ENCODE measurements around the gene SEC16B. TPM values are rescaled to one million over a fixed set of nuclear protein-coding genes. Genes with fewer than 3 reads are reported as not detected.

Gene SEC16B
- total RNA-seq, 8 experiments from 2014 or later: 0.38 to 4.2 (median 1.0) TPM; not detected in 3

DNA sequence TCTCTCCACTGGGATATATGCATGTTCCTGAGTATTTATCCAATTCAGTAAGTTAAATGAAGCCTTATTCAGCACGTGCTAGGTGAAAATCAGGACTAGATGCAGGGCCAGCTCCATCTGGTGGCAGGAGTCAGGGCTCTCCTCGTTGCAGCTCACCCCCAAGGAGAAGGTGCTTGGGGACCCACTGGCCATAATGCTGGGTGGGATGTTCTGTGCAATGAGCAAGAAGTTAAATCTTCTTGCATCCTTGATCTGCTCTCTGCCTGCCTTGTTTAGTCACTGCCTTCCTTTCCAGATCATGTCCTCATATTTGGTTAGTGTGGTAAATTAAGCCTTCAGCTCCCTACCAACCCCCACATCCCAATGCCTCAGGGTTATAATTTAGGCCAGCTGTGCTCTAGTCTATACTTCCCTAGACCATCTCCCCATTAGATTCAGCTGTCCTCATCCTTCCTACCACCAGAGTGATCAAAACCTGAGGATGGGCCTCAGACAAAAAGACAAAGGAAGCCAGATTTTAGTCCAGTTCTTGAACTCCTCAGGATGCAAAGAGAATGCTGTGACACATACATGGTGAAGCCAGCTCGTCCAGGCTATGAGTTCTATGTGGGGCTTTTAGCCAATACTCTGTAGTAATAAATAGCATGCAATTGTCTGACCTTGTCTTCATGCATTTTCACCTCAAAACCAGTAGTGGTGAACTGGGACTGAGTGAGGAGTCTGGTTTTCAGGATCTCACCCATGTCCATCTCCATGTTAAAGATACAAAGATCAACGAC lies 55.9 kb downstream of the SEC16B start:
- 0 to 78% (median 49%) methylated on average over 1 to 3 of the region's 4 CpGs for WGBS, 10 experiments
- in situ Hi-C loops (cut with MboI; ENCODE audit: low pct_unique_long_range_greater_than_20kb in 2 of 9, low sequenced_read_pairs in 9 of 9, unreplicated experiment in 9 of 9): no loop called here

DNA sequence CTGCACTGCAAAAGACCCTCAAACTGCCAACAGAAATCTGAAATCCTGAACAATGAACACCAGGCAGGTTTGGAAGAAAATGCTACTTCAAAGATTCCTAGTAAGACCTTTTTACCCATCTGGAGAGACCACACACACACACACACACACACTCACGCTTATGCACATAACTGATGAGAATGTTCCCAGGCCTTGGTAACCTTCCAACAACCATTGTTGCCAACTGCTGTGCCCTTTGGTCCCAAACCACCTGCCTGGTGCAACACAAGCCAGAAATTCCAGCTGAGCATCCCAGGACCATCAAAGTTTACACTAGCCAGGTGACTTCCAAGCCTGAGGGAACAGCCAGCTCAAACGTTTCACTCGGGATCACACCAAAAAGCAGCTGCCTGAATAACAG lies 56.9 kb downstream of the SEC16B start:
- H3K27ac ChIP-seq: no peak overlapping the region
- WGBS, 10 experiments: 19 to 90% (median 60%) methylated on average over 2 to 3 of the region's 3 CpGs; no CpG with 5 or more reads in 4 of the 10 experiments
- no peak for ATAC-seq (replicated peaks in 6 of 8)
- H3K4me1 ChIP-seq (replicated peaks in 1 of 2): no peaks in the 10 kb centered on the region
- in situ Hi-C loops (cut with MboI; ENCODE audit: low pct_unique_long_range_greater_than_20kb in 2 of 9, low sequenced_read_pairs in 9 of 9, unreplicated experiment in 9 of 9): no loop called here
- H3K4me3 ChIP-seq: no peak overlapping the region

More for the DNA sequence above, 55.9 kb downstream of the SEC16B start:
- H3K27ac ChIP-seq: no peak overlapping the region
- H3K4me3 ChIP-seq: no peak overlapping the region
- H3K4me1 ChIP-seq (replicated peaks in 1 of 2): peaks cover 0 to 4% of the 10 kb centered on the region in 2 donors
- ATAC-seq (replicated peaks in 6 of 8): peak in 3 of 8 experiments; percentile 22 to 27 (median 25)

DNA sequence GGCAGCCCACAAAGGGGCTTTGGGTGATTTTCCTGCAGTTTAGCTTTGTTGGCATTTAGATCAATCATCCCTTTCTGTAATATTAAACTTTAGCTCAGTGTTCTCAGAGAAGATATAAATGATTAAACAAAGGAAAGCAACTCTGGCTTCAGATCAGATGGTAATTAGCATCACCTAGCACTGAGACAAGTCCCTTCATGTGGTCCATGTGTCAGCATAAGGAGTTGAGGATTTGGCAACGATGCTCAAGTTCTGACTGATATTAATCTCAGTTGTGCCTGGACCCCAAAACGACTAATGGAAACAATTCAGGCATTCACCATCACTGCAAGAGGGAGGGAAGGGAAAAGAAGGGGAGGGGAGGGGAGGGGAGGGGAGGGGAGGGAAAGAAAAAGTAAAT lies 60.4 kb downstream of the SEC16B start:
- H3K27ac ChIP-seq: no peak overlapping the region
- H3K4me3 ChIP-seq: no peak overlapping the region
- no peak for ATAC-seq (replicated peaks in 6 of 8)
- 0 to 67% (median 45%) methylated on average over 1 to 2 of the region's 2 CpGs; no CpG with 5 or more reads in 4 of the 10 experiments for WGBS, 10 experiments
- in situ Hi-C loops (cut with MboI; ENCODE audit: low pct_unique_long_range_greater_than_20kb in 2 of 9, low sequenced_read_pairs in 9 of 9, unreplicated experiment in 9 of 9): no loop called here
- H3K4me1 ChIP-seq (replicated peaks in 1 of 2): no peaks in the 10 kb centered on the region

DNA sequence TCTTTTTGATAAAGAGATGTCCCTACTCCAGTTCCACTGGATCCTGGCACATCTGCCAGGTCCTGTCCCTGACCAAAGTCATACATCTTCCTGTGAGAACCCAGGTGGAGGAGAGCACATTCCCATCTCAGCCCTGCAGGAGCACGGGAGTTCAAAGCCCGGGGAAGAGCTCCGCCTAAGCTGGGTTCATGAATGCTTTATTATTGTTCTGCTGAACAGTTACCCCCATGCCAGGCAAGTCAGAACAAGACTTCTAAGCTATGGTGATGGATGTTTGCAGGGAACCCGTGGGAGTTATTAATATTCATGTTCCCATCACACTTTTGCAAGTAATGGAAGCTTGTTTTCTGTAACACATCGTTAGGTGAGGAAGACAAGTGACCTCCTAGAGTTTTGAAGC lies 62.9 kb downstream of the SEC16B start:
- no peak overlapping the region for H3K4me3 ChIP-seq
- peaks cover 7 to 9% of the 10 kb centered on the region in 2 donors for H3K4me1 ChIP-seq (replicated peaks in 1 of 2)
- 0 to 87% (median 66%) methylated on average over 1 to 5 of the region's 5 CpGs; no CpG with 5 or more reads in 2 of the 10 experiments for WGBS, 10 experiments
- no peak overlapping the region for H3K27ac ChIP-seq
- in situ Hi-C loops (cut with MboI; ENCODE audit: low pct_unique_long_range_greater_than_20kb in 2 of 9, low sequenced_read_pairs in 9 of 9, unreplicated experiment in 9 of 9): no loop called here
- ATAC-seq (replicated peaks in 6 of 8): no peak

DNA sequence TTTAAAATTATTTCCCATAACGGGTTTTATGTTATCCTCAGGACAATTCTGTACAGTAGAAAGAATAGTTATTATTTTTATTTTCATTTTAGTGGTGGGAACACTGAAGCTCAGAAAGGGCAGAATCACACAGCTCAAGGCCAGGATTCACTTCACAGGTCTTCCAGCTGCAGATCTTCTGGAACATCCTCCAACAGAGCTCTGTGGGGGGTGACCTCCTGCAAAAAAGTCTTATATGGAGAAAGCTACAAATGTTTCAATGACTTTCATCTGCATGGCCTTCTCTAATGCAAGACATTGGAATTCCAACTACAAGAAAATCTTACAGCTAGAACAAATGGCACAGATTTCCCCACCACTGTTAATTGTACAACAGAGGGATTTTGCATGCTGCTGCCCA lies 64.2 kb downstream of the SEC16B start:
- no peak overlapping the region for H3K4me3 ChIP-seq
- WGBS, 10 experiments: 0 to 89% (median 80%) methylated on average over 1 of the region's 1 CpG; no CpG with 5 or more reads in 2 of the 10 experiments
- in situ Hi-C loops (cut with MboI; ENCODE audit: low pct_unique_long_range_greater_than_20kb in 2 of 9, low sequenced_read_pairs in 9 of 9, unreplicated experiment in 9 of 9): no loop called here

DNA sequence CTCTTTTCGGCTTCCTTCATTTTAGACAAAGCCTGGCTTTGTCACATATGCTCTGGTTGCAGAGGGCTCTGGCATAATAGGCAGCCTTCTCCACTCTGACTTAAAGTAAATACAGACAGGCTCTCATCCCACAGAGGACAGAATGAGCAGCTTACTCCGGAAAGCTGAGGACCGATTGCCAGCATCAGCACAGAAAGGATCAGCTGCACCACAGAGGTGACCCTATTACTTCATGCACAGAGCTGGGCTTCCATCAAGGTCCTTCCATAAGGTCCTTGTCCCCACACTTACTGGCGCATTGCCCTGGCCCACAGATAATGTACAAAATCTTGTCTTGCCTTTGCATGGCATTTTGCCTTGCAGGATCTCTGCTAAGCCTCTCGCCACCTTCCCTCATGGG lies 67.6 kb downstream of the SEC16B start:
- Histone ChIP-seq H3K4me3 (no peak overlapping the region), H3K4me1 (replicated peaks in 1 of 2) (peaks cover 9% of the 10 kb centered on the region in 2 donors), H3K27ac (no peak overlapping the region)
- in situ Hi-C loops (cut with MboI; ENCODE audit: low pct_unique_long_range_greater_than_20kb in 2 of 9, low sequenced_read_pairs in 9 of 9, unreplicated experiment in 9 of 9): no loop called here
- ATAC-seq (replicated peaks in 6 of 8): peak in 4 of 8 experiments; percentile 12 to 51 (median 14)
- WGBS, 10 experiments: 43 to 100% (median 83%) methylated on average over 1 to 5 of the region's 5 CpGs

More for the DNA sequence above, 64.2 kb downstream of the SEC16B start:
- Histone ChIP-seq H3K4me1 (replicated peaks in 1 of 2) (peaks cover 9% of the 10 kb centered on the region in 2 donors), H3K27ac (no peak overlapping the region)
- no peak for ATAC-seq (replicated peaks in 6 of 8)

DNA sequence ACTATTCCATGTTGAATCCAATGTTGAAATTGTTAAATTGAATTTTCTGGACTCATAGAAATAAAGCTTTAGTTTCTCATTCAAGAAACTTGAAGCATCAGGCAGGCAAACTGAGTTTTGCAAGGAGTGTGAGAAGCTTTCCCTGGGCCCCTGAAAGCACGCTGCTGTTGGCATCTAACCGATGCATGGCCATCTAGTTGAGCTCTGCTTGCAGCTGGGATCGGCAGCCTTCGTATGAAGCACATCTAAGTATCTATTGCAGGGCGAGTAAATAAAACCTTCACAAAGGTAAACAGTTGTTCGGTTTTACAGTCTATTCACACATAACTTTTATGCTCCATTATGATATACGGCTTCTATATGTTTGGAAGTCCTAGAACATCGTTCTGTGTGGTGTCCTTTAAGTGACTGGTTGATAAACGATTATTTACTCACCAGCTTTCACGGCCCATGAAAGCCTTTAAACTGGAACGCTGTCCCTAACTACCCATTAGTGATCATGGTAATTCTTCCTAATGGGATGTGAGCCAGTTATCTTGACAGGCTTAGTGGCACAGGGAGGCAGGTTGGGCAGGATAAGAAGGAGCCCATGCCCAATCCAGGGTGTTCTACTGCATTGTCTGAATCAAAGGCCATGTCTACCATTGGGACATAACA lies 71.7 kb downstream of the SEC16B start:
- in situ Hi-C loops (cut with MboI; ENCODE audit: low pct_unique_long_range_greater_than_20kb in 2 of 9, low sequenced_read_pairs in 9 of 9, unreplicated experiment in 9 of 9): no loop called here
- peak in 1 of 8 experiments; percentile 36 for ATAC-seq (replicated peaks in 6 of 8)
- peaks cover 9 to 16% of the 10 kb centered on the region in 2 donors for H3K4me1 ChIP-seq (replicated peaks in 1 of 2)
- WGBS, 10 experiments: 8 to 92% (median 66%) methylated on average over 3 to 11 of the region's 11 CpGs
- no peak overlapping the region for H3K4me3 ChIP-seq
- H3K27ac ChIP-seq: no peak overlapping the region

DNA sequence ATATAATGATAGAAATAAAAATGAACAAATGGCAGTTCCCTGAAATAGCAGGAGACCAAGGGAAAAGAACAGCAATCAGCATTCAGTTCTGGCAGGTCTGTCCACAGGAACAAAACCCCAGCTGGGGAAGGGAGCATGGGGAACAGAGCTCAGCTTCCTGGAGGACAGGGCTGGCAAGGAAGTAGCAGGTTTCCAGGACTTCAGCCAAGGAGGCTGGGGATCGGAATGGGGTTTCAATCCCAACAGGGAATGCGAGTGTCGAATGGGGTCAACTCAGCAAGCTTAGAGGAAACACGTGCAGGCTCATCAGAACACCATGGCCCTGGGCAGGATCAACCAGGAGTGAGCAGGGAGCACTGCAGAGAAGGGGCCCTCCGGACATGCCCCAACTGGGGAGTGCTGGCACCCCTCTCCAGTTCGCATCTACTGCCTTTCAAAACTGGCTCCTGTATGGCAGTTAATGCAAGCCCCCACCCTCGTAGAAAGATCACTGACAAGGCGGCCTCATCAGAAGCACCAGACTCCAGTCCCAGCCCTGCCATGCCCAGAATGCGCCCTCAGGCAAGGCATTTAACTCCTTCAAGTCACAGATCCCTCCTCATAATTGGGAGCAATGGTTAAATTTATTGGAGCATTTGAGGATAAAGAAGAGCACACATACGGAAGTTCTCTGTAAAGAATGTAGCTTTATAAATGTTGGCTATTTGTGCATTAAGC lies 72.4 kb downstream of the SEC16B start:
- Histone ChIP-seq H3K4me3 (no peak overlapping the region), H3K27ac (no peak overlapping the region), H3K4me1 (replicated peaks in 1 of 2) (peaks cover 7 to 9% of the 10 kb centered on the region in 2 donors)
- WGBS, 10 experiments: 24 to 100% (median 77%) methylated on average over 1 to 9 of the region's 10 CpGs; no CpG with 5 or more reads in 1 of the 10 experiments
- ATAC-seq (replicated peaks in 6 of 8): no peak
- in situ Hi-C loops (cut with MboI; ENCODE audit: low pct_unique_long_range_greater_than_20kb in 2 of 9, low sequenced_read_pairs in 9 of 9, unreplicated experiment in 9 of 9): no loop called here

Other genes with a start within 250 kb of the SEC16B start
- 10 to 100 TPM in 6 of 8 experiments, 1 to 10 TPM in 2; 8.0 to 36.6 (median 23.7) TPM for gene RASAL2, start 124.0 kb upstream of the SEC16B start, total RNA-seq

All from motor neuron (in vitro differentiated cells).